ENCODE data around the gene KRTAP20-1. TPM values are rescaled to one million over a fixed set of nuclear protein-coding genes. Genes with fewer than 3 reads are reported as not detected.

Gene KRTAP20-1
- total RNA-seq, 4 donors from 2014 or later = not detected

DNA sequence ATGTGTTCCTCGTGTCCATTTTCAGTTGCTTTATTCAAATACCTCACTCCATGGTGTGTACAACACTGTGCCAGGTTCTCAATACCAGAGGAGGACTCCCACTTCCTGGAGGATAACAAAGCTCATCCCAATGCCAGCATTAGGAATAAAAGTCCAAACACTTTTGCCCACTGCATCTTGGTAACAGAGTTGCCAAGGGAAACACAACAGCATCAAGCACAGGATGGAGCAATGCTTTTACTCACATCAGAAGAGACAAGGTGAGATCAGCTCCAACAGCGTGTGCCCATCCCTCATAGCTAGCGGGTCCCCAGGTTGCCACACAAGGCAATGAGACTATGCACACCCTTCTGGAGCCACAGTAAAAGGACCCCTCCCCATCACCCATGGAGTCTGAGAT lies 7.1 kb downstream of the KRTAP20-1 start:
- H3K27ac ChIP-seq = no peak overlapping the region
- intact Hi-C loops (cut with DNase I; ENCODE audit: low total_unique reads) = no loop called here
- H3K4me3 ChIP-seq = no peak overlapping the region
- no peak for TF ChIP-seq POLR2A (IDR thresholded peaks at IDR 0.05)
- H3K36me3 ChIP-seq = no peaks in the 10 kb centered on the region
- no peaks in the 10 kb centered on the region for H3K9me3 ChIP-seq
- DNase-seq = no peak
- no peaks in the 10 kb centered on the region for H3K27me3 ChIP-seq
- no peaks in the 10 kb centered on the region for H3K4me1 ChIP-seq

DNA sequence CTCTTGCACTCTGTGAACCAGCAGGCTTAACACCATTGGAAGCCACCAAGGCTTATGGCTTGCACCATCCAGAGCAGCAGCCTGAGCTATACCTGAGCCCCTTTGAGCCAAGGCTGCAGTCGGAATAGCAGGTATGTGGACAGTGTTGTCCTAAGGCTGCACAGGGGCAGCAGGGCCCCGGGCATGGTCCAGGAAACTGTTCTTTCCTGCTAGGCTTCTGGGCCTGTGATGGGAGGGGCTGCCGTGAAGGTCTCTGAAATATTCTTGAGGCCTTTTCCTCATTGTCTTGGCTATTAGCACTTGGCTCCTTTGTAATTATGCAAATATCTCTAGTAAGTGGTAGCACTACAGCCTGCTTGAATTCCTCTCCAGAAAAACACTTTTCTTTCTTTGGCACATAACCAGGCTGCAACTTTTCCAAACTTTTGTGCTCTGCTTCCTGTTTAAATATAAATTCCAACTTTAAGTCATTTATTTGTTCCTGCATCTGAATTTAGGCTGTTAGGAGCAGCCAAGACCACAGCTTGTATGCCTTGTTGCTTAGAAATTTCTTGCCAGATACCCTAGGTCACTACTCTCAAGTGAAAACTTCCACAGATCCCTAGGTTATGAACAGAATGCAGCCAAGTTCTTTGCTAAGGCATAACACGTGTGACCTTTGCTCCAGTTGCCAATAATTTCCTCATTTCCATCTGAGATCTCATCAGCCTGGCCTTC lies 9.4 kb downstream of the KRTAP20-1 start:
- intact Hi-C loops (cut with DNase I; ENCODE audit: low total_unique reads) = no loop called here
- no peak for TF ChIP-seq POLR2A (IDR thresholded peaks at IDR 0.05)
- TF ChIP-seq, protein P1, sequence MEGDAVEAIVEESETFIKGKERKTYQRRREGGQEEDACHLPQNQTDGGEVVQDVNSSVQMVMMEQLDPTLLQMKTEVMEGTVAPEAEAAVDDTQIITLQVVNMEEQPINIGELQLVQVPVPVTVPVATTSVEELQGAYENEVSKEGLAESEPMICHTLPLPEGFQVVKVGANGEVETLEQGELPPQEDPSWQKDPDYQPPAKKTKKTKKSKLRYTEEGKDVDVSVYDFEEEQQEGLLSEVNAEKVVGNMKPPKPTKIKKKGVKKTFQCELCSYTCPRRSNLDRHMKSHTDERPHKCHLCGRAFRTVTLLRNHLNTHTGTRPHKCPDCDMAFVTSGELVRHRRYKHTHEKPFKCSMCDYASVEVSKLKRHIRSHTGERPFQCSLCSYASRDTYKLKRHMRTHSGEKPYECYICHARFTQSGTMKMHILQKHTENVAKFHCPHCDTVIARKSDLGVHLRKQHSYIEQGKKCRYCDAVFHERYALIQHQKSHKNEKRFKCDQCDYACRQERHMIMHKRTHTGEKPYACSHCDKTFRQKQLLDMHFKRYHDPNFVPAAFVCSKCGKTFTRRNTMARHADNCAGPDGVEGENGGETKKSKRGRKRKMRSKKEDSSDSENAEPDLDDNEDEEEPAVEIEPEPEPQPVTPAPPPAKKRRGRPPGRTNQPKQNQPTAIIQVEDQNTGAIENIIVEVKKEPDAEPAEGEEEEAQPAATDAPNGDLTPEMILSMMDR (IDR thresholded peaks at IDR 0.05) = no peak
- Histone ChIP-seq H3K27ac (no peak overlapping the region), H3K4me1 (no peaks in the 10 kb centered on the region), H3K27me3 (no peaks in the 10 kb centered on the region), H3K4me3 (no peak overlapping the region), H3K9me3 (no peaks in the 10 kb centered on the region), H3K36me3 (no peaks in the 10 kb centered on the region)
- no peak for DNase-seq

DNA sequence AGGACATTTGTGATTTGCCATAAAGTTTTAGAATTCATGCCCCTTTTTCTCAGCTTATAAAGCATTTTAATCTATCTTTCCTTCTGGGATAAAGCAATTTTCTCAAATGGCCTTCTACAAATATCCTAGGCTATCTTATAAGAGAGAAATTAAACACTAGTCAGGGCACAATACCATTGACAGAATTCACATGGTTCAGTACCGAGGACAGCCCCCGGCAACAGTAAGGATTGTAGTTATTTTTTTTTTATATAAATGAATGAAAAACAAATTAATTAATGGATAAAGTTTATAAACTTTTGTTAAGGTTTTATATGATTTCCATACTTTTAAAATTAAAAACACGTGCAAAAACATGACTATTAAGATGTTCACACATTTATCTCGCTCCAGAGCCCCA lies 11.9 kb downstream of the KRTAP20-1 start:
- intact Hi-C loops (cut with DNase I; ENCODE audit: low total_unique reads) = no loop called here
- no peaks in the 10 kb centered on the region for H3K36me3 ChIP-seq
- DNase-seq = no peak
- TF ChIP-seq, protein P1 (IDR thresholded peaks at IDR 0.05) = no peak
- TF ChIP-seq POLR2A (IDR thresholded peaks at IDR 0.05) = no peak
- H3K27me3 ChIP-seq = no peaks in the 10 kb centered on the region
- H3K4me1 ChIP-seq = no peaks in the 10 kb centered on the region
- H3K4me3 ChIP-seq = no peak overlapping the region
- no peaks in the 10 kb centered on the region for H3K9me3 ChIP-seq
- H3K27ac ChIP-seq = no peak overlapping the region

DNA sequence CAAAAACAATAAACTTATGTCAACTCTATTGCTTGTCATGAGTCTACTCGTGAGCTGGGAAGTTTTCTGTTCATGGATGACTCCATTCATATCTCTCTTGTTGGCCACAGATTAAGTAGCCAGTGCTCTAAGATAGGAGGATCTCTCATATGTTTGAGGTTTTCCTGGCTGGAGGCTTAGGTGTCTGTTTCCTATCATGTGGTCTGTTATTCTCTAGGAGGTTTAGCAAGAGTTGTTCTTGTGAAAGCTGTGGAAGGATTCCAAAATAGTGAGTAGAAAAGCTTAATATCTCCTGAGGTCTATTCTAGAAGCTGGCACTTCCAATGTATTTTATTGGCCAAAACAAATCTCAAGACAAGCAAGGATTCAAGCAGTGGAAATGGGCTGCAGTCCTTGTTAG lies 13.0 kb downstream of the KRTAP20-1 start:
- intact Hi-C loops (cut with DNase I; ENCODE audit: low total_unique reads) = no loop called here
- Histone ChIP-seq H3K27ac (no peak overlapping the region), H3K27me3 (no peaks in the 10 kb centered on the region), H3K4me1 (no peaks in the 10 kb centered on the region), H3K36me3 (no peaks in the 10 kb centered on the region), H3K9me3 (no peaks in the 10 kb centered on the region), H3K4me3 (no peak overlapping the region)
- no peak for DNase-seq
- no peak for TF ChIP-seq POLR2A (IDR thresholded peaks at IDR 0.05)
- TF ChIP-seq, protein P1 (IDR thresholded peaks at IDR 0.05) = no peak

DNA sequence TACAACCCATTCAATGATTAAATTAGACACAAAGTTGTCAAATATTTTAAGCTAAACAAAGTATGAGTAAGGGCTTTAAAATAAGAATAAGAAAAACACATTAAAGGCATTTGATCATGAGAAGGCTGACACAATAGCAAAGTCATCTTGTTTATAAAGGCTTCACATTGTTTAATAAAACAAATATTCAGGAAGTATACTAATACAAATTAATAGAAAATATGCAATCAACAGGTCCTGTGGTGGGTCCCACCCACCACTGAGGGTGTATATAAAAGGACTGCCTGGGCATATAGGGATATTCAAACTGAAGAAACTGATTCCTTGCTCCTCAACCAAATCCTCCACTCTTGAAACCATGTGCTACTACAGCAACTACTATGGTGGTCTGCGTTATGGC lies 18.7 kb downstream of the KRTAP20-1 start, which contains the start of gene KRTAP20-2:
Gene KRTAP20-2 (plus strand): TSS at position 301 of the 400 bp plus-strand sequence. CDS start 58 bp downstream, at position 359.
- no peak for TF ChIP-seq POLR2A (IDR thresholded peaks at IDR 0.05)
- TF ChIP-seq, protein P1 (IDR thresholded peaks at IDR 0.05) = no peak
- Histone ChIP-seq H3K27me3 (no peaks in the 10 kb centered on the region), H3K36me3 (no peaks in the 10 kb centered on the region), H3K27ac (no peak within 1 kb of the TSS), H3K4me3 (no peak within 1 kb of the TSS), H3K9me3 (no peaks in the 10 kb centered on the region), H3K4me1 (no peaks in the 10 kb centered on the region)
- intact Hi-C loops (cut with DNase I; ENCODE audit: low total_unique reads) = no loop called here
- DNase-seq = no peak

All from uterus (tissue), 4 donors.